H1 (cell line): ENCODE results near the gene SCN2B. TPM values are rescaled to one million over a fixed set of nuclear protein-coding genes. Genes with fewer than 3 reads are reported as not detected.

Experiments
- CTCF ChIA-PET: fragments of 300-600 bp; sonication (Branson Sonifier 250); formaldehyde crosslinking; loops from one replicate; lab custom pipeline; 2021; ENCODE audit not compliant: partially characterized antibody; lab: Charles Lee
- POLR2A ChIA-PET: fragments of 300-600 bp; sonication (Branson Sonifier 250); formaldehyde crosslinking; loops from one replicate; lab custom pipeline; 2021; ENCODE audit warnings: inconsistent platforms; ENCODE audit not compliant: partially characterized antibody; lab: Charles Lee
- DNase-seq, 2 experiments: peaks; one replicate each; pipeline versions ENCODE4 v3.0.0 to v3.0.0-alpha.2; 2010 to 2022; ENCODE audit warnings: low spot score in 2 of 2, low read depth in 1 of 2, mixed read lengths in 1 of 2
- FAIRE-seq: peaks from 2 replicates; lab custom pipeline; 2011; peaks lifted over from hg19 to GRCh38; lab: Jason Lieb, UNC
- H2AFZ ChIP-seq: 2 replicates; pipeline ENCODE4 v1.8.1; 2012; ENCODE audit warnings: low read length, inconsistent platforms
- H2AK5ac ChIP-seq: 2 replicates; pipeline ENCODE4 v1.6.1; 2013; ENCODE audit warnings: low read depth, low read length
- H2BK120ac ChIP-seq: replicated peaks from 2 replicates; pipeline ENCODE3; 2013; ENCODE audit warnings: low read depth, low read length, inconsistent platforms
- H2BK12ac ChIP-seq: 2 replicates; pipeline ENCODE4 v1.6.1; 2013; ENCODE audit warnings: low read depth, low read length
- H2BK15ac ChIP-seq: 2 replicates; pipeline ENCODE4 v1.6.1; 2013; ENCODE audit warnings: low read length
- H2BK20ac ChIP-seq: 2 replicates; pipeline ENCODE4 v1.6.1; 2013; ENCODE audit warnings: low read length
- H2BK5ac ChIP-seq: 2 replicates; pipeline ENCODE4 v1.6.1; 2013; ENCODE audit warnings: low read depth, low read length
- H3K14ac ChIP-seq: 2 replicates; pipeline ENCODE4 v1.6.1; 2013; ENCODE audit warnings: inconsistent platforms; ENCODE audit not compliant: insufficient read length
- H3K18ac ChIP-seq: 2 replicates; pipeline ENCODE4 v1.6.1; 2013; ENCODE audit warnings: low read length; ENCODE audit errors: extremely low read depth
- H3K23ac ChIP-seq: 2 replicates; pipeline ENCODE4 v1.6.1; 2013; ENCODE audit warnings: inconsistent platforms; ENCODE audit not compliant: insufficient read length
- H3K23me2 ChIP-seq: 2 replicates; pipeline ENCODE4 v1.6.1; 2013; ENCODE audit warnings: low read depth, low read length
- H3K27ac ChIP-seq: 2 replicates; pipeline ENCODE4 v1.6.1; 2011; ENCODE audit warnings: low read depth, low read length, inconsistent platforms
- H3K27me3 ChIP-seq, 4 experiments: replicated peaks in 1 of 4; 1 replicate in 1 of 4; 2 replicates in 3 of 4; pipeline versions ENCODE4 v1.6.1 to v1.8.1; 2011 to 2013; ENCODE audit warnings: low read length in 3 of 4, mild to moderate bottlenecking in 3 of 4, inconsistent platforms in 2 of 4, mixed read lengths in 2 of 4, moderate library complexity in 1 of 4; ENCODE audit not compliant: control insufficient read depth in 3 of 4, insufficient read depth in 3 of 4; ENCODE audit errors: extremely low read depth in 1 of 4
- H3K36me3 ChIP-seq, 4 experiments: 2 replicates each; pipeline versions ENCODE4 v1.6.1 to v1.8.1; 2011 to 2013; ENCODE audit warnings: mild to moderate bottlenecking in 4 of 4, low read length in 3 of 4, moderate library complexity in 2 of 4, control low read depth in 1 of 4, inconsistent platforms in 1 of 4; ENCODE audit not compliant: insufficient read depth in 4 of 4, control insufficient read depth in 2 of 4
- H3K4ac ChIP-seq: replicated peaks from 2 replicates; pipeline ENCODE3; 2013; ENCODE audit warnings: low read length, low read depth, mixed read lengths, inconsistent platforms; ENCODE audit not compliant: insufficient read length
- H3K4me1 ChIP-seq, 4 experiments: replicated peaks in 1 of 4; 1 replicate in 1 of 4; 2 replicates in 3 of 4; pipeline versions ENCODE4 v1.6.1 to v1.8.1; 2011 to 2013; ENCODE audit warnings: low read length in 3 of 4, inconsistent platforms in 2 of 4, mixed read lengths in 1 of 4; ENCODE audit not compliant: insufficient read depth in 4 of 4, control insufficient read depth in 3 of 4
- H3K4me2 ChIP-seq, 2 experiments: 2 replicates each; pipeline versions ENCODE4 v1.6.1 to v1.8.1; 2011 to 2013; ENCODE audit warnings: low read depth in 2 of 2, low read length in 2 of 2, control low read depth in 1 of 2, inconsistent platforms in 1 of 2, mild to moderate bottlenecking in 1 of 2; ENCODE audit not compliant: insufficient read depth in 1 of 2
- H3K4me3 ChIP-seq, 4 experiments: fragments of 200-600, 300-600 bp in 1 of 4; sonication (generic), shearing (Covaris generic), sonication (Bioruptor Twin) in 1 of 4; 2 replicates each; pipeline versions ENCODE4 v1.5.1 to v1.8.1; 2011 to 2016; ENCODE audit warnings: low read length in 4 of 4, low read depth in 3 of 4, control low read depth in 2 of 4, inconsistent platforms in 2 of 4, mild to moderate bottlenecking in 2 of 4, mixed read lengths in 1 of 4, moderate library complexity in 1 of 4; ENCODE audit not compliant: insufficient read depth in 2 of 4; ENCODE audit errors: extremely low read depth in 1 of 4
- H3K56ac ChIP-seq: replicated peaks from 2 replicates; pipeline ENCODE3; 2013; ENCODE audit warnings: low read depth, mild to moderate bottlenecking, mixed read lengths, low read length, inconsistent platforms; ENCODE audit not compliant: insufficient read length
- H3K79me1 ChIP-seq: 2 replicates; pipeline ENCODE4 v1.6.1; 2013; ENCODE audit warnings: low read depth, low read length, control low read depth
- H3K79me2 ChIP-seq, 2 experiments: 2 replicates each; pipeline versions ENCODE4 v1.6.1 to v1.8.1; 2012 to 2013; ENCODE audit warnings: low read length in 2 of 2, mild to moderate bottlenecking in 2 of 2, inconsistent platforms in 1 of 2; ENCODE audit not compliant: insufficient read depth in 2 of 2, control insufficient read depth in 1 of 2
- H3K9ac ChIP-seq, 4 experiments: replicated peaks in 1 of 4; 1 replicate in 1 of 4; 2 replicates in 3 of 4; pipeline versions ENCODE4 v1.6.1 to v1.8.1; 2011 to 2013; ENCODE audit warnings: low read depth in 3 of 4, low read length in 3 of 4, control low read depth in 2 of 4, mild to moderate bottlenecking in 2 of 4, moderate library complexity in 2 of 4, inconsistent platforms in 1 of 4; ENCODE audit errors: extremely low read depth in 1 of 4
- H3K9me3 ChIP-seq, 2 experiments: 2 replicates each; pipeline versions ENCODE4 v1.6.1 to v1.8.1; 2012 to 2013; ENCODE audit warnings: mild to moderate bottlenecking in 2 of 2, moderate library complexity in 2 of 2, control low read depth in 1 of 2, inconsistent platforms in 1 of 2, low read depth in 1 of 2, low read length in 1 of 2, mixed read lengths in 1 of 2; ENCODE audit not compliant: insufficient read depth in 2 of 2
- H4K20me1 ChIP-seq, 2 experiments: replicated peaks in 1 of 2; 2 replicates each; pipeline versions ENCODE3 to v1.8.1; 2011 to 2013; ENCODE audit warnings: inconsistent platforms in 2 of 2, low read length in 2 of 2, mild to moderate bottlenecking in 1 of 2; ENCODE audit not compliant: insufficient read depth in 2 of 2, control insufficient read depth in 1 of 2
- H4K5ac ChIP-seq: 2 replicates; pipeline ENCODE4 v1.6.1; 2013; ENCODE audit warnings: low read length, low read depth, mixed read lengths, inconsistent platforms; ENCODE audit not compliant: insufficient read length
- H4K8ac ChIP-seq: 2 replicates; pipeline ENCODE4 v1.8.0; 2013; ENCODE audit warnings: mild to moderate bottlenecking, moderate library complexity, low read length, inconsistent platforms; ENCODE audit not compliant: insufficient read depth; ENCODE audit errors: extremely low read depth
- H4K91ac ChIP-seq: replicated peaks from 2 replicates; pipeline ENCODE3; 2013; ENCODE audit warnings: low read length, mixed read lengths, inconsistent platforms; ENCODE audit not compliant: insufficient read length
- CHD2 ChIP-seq: IDR thresholded peaks from 2 replicates; pipeline ENCODE4 v1.6.1; 2012; ENCODE audit warnings: low read length, improper control_type of control experiment
- GABPA ChIP-seq: IDR thresholded peaks from 2 replicates; pipeline ENCODE4 v1.6.1; 2011; ENCODE audit warnings: mild to moderate bottlenecking, low read length, moderate library complexity, borderline replicate concordance; ENCODE audit not compliant: insufficient read depth
- GTF2F1 ChIP-seq: IDR thresholded peaks from 2 replicates; pipeline ENCODE4 v1.6.1; 2012; ENCODE audit warnings: low read depth, low read length, improper control_type of control experiment, borderline replicate concordance
- KDM1A ChIP-seq: fragments of 200-600, 300-600 bp; sonication (generic); IDR thresholded peaks from 2 replicates; pipeline ENCODE4 v1.7.1; 2016; ENCODE audit warnings: mild to moderate bottlenecking, low read length, borderline replicate concordance
- KDM5A ChIP-seq: fragments of 200-600 bp; IDR thresholded peaks from 2 replicates; pipeline ENCODE4 v1.7.1; 2012; ENCODE audit warnings: mild to moderate bottlenecking, low read length, inconsistent platforms, mixed read lengths
- POLR2A ChIP-seq, 2 experiments: IDR thresholded peaks; 1 replicate in 1 of 2; 2 replicates in 1 of 2; pipeline ENCODE4 v1.6.1; 2011; ENCODE audit warnings: low read depth in 2 of 2, low read length in 2 of 2, mild to moderate bottlenecking in 2 of 2; ENCODE audit errors: control extremely low read depth in 1 of 2
- POLR2AphosphoS5 ChIP-seq: IDR thresholded peaks from 2 replicates; pipeline ENCODE4 v1.6.1; 2011; ENCODE audit warnings: low read depth, low read length
- RBBP5 ChIP-seq: IDR thresholded peaks from 2 replicates; pipeline ENCODE4 v1.7.1; 2012; ENCODE audit warnings: low read depth, mild to moderate bottlenecking, inconsistent platforms, low read length, moderate library complexity, borderline replicate concordance
- RNF2 ChIP-seq: fragments of 200-900, 300-1000 bp; sonication (generic); IDR thresholded peaks from 2 replicates; pipeline ENCODE4 v1.7.1; 2016; ENCODE audit warnings: borderline replicate concordance, low read depth, mild to moderate bottlenecking, antibody characterized with exemption, low read length; ENCODE audit not compliant: poor library complexity, severe bottlenecking; ENCODE audit errors: missing control alignments
- SIX5 ChIP-seq: IDR thresholded peaks from 2 replicates; pipeline ENCODE4 v1.6.1; 2011; ENCODE audit warnings: mild to moderate bottlenecking, low read depth, low read length
- SUZ12 ChIP-seq: fragments of 200-600 bp; sonication (generic); IDR thresholded peaks from 2 replicates; pipeline ENCODE4 v1.6.1; 2012; ENCODE audit warnings: mild to moderate bottlenecking, inconsistent platforms, low read length, moderate library complexity, mixed read lengths
- TBP ChIP-seq: IDR thresholded peaks from 2 replicates; pipeline ENCODE4 v1.6.1; 2011; ENCODE audit warnings: low read depth, low read length, improper control_type of control experiment
- WGBS, 2 experiments: shearing (Covaris generic) in 1 of 2; methylation state at CpG; one replicate each; pipeline versions ENCODE4 v1.1.6 to v1.1.7; 2013 to 2015; ENCODE audit warnings: low lambda C conversion rate in 2 of 2, mixed read lengths in 2 of 2, inconsistent platforms in 1 of 2, low coverage in 1 of 2, missing lambda C conversion rate in 1 of 2; ENCODE audit not compliant: insufficient replicate concordance in 2 of 2, insufficient coverage in 1 of 2, insufficient read length in 1 of 2; ENCODE audit errors: extremely low coverage in 1 of 2, missing lambda C conversion rate in 1 of 2; 5-methylcytosine and 5-hydroxymethylcytosine counted together
- polyA plus RNA-seq, 7 experiments: library from polyadenylated mRNA; depleted of rRNA in 3 of 7; stranded (reverse) in 5 of 7; unstranded in 2 of 7; fragments of >200 nt in 5 of 7; fragments of 200-250 nt in 2 of 7; gene quantifications; 1 replicate in 5 of 7; 2 replicates in 1 of 7; 4 replicates in 1 of 7; pipeline versions ENCODE4 v1.2.1 to v1.2.3, GENCODE V29; 2011 to 2013; ENCODE audit warnings: missing spikeins in 2 of 7, mixed read lengths in 2 of 7
- total RNA-seq: library from RNA; stranded (reverse); fragmentation: NEBNext Ultra II Directional; extraction: Animal tissue kit (Norgen Biotek cat#: 25700); gene quantifications from 2 replicates; pipeline ENCODE4 v1.2.1, GENCODE V29; 2021

Gene SCN2B
- total and polyA plus RNA-seq, 2 of the 8 experiments (the other 6 are each of a cell fraction or from before 2014, with no cell fraction given), result 0.14 to 0.24 TPM

GRCh38 chr11:118169300-118170140, 6.9 kb downstream of the SCN2B start:
- Histone ChIP-seq H3K23ac (no peak overlapping the region), H3K79me1 (no peaks in the 10 kb centered on the region), H4K8ac (no peak overlapping the region), H3K56ac (no peak overlapping the region), H3K18ac (no peak overlapping the region), H2BK20ac (no peak overlapping the region), H3K14ac (no peak overlapping the region), H3K9ac (no peak overlapping the region), H2BK120ac (no peak overlapping the region), H4K5ac (no peak overlapping the region), H3K9me3 (no peaks in the 10 kb centered on the region), H2AK5ac (no peak overlapping the region), H3K4me2 (no peak overlapping the region), H3K23me2 (peaks cover 2% of the 10 kb centered on the region), H3K4me1 (peaks cover 2 to 18% (median 7%) of the 10 kb centered on the region in 4 experiments), H3K27ac (no peak overlapping the region), H2BK5ac (no peak overlapping the region), H3K4me3 (no peak overlapping the region), H3K27me3 (peaks cover 6 to 74% (median 52%) of the 10 kb centered on the region in 4 experiments), H3K79me2 (no peaks in the 10 kb centered on the region), H4K20me1 (no peaks in the 10 kb centered on the region), H2BK12ac (no peak overlapping the region; the same call in 1 of the 2 replicates), H2BK15ac (no peak overlapping the region), H4K91ac (no peak overlapping the region), H3K4ac (no peak overlapping the region), H2AFZ (no peak overlapping the region), H3K36me3 (no peaks in the 10 kb centered on the region)
- POLR2A ChIA-PET, result interaction anchor here (0.9 to 1.9 kb wide), 3 partner anchors 14 to 21 kb away, joined by 3 to 7 read pairs (median 4); partner anchors contain the start of gene SCN4B
- WGBS, 2 experiments, result 82% methylated on average over 7 of the region's 7 CpGs; no CpG with 5 or more reads in 1 of the 2 experiments
- FAIRE-seq (no peak), DNase-seq (no peak)
- CTCF ChIA-PET, result interaction anchor here (0.5 to 8.7 kb wide), 6 partner anchors 12 to 225 kb away, joined by 3 to 245 read pairs (median 6); partner anchors contain the start of gene SCN4B
- TF ChIP-seq GABPA (no peak), SUZ12 (no peak), GTF2F1 (no peak), CHD2 (no peak), KDM1A (no peak), RBBP5 (no peak), KDM5A (no peak), SIX5 (no peak), TBP (no peak), POLR2A (IDR thresholded peaks at IDR 0.05; ENCODE audit: control extremely low read depth in 1 of 2, low read depth in 2 of 2, low read length in 2 of 2) (no peak), POLR2AphosphoS5 (no peak), RNF2 (no peak)
